Epithelial cell of esophagus (primary cell): Measurements from ENCODE around the gene APOOL.
"Not testable (repeated sequence)": the region's sequence is repeated elsewhere in the genome, so short reads cannot be mapped to it uniquely, and the experiment has no call there.

ENCODE experiments used
- DNase-seq: peaks from one replicate; pipeline ENCODE4 v3.0.0; 2010; ENCODE audit warnings: low read depth
- H3K4me3 ChIP-seq: 2 replicates; pipeline ENCODE4 v1.5.1; 2011; ENCODE audit warnings: mild to moderate bottlenecking, low read length, control low read depth
- TF ChIP-seq, protein P1 (sequence below): IDR thresholded peaks from 2 replicates; pipeline ENCODE4 v1.5.1; 2011; ENCODE audit warnings: low read depth, mild to moderate bottlenecking, low read length, control low read depth, inconsistent platforms; ENCODE audit not compliant: insufficient read depth; ENCODE audit errors: missing control alignments

APOOL gene, protein sequence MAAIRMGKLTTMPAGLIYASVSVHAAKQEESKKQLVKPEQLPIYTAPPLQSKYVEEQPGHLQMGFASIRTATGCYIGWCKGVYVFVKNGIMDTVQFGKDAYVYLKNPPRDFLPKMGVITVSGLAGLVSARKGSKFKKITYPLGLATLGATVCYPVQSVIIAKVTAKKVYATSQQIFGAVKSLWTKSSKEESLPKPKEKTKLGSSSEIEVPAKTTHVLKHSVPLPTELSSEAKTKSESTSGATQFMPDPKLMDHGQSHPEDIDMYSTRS

GRCh38 chrX:85003655-85004244, at the start of gene APOOL:
Gene APOOL, plus strand, starts transcription at chrX:85003877. Its CDS starts 36 bp downstream, at chrX:85003913.
- peak within 1 kb of the TSS; percentile 69 for H3K4me3 ChIP-seq
- DNase-seq, result peak; percentile 91
- TF ChIP-seq, protein P1, sequence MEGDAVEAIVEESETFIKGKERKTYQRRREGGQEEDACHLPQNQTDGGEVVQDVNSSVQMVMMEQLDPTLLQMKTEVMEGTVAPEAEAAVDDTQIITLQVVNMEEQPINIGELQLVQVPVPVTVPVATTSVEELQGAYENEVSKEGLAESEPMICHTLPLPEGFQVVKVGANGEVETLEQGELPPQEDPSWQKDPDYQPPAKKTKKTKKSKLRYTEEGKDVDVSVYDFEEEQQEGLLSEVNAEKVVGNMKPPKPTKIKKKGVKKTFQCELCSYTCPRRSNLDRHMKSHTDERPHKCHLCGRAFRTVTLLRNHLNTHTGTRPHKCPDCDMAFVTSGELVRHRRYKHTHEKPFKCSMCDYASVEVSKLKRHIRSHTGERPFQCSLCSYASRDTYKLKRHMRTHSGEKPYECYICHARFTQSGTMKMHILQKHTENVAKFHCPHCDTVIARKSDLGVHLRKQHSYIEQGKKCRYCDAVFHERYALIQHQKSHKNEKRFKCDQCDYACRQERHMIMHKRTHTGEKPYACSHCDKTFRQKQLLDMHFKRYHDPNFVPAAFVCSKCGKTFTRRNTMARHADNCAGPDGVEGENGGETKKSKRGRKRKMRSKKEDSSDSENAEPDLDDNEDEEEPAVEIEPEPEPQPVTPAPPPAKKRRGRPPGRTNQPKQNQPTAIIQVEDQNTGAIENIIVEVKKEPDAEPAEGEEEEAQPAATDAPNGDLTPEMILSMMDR, result no peak

DNA sequence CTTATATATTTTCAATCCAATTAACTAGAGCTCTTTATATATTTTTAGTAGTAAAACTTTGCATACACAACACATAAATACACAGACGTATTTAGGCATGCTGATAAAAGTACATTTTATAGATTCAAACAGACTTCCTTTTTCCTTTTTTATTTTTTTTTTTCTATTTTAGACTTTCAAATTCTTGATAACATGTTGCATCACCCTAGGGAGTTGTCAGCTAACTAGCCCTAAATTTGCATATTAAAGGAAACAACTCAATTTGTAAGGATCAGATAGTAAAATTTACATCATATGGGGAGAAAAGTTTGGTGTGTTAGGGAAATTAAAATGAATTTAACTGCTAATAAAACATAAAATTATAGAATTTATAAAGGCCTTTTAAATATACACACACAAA, 47.4 kb upstream of the APOOL start:
- TF ChIP-seq, protein P1, result no peak
- DNase-seq, result no peak

GRCh38 chrX:84974803-84975202, 28.9 kb upstream of the APOOL start:
- TF ChIP-seq, protein P1, result no peak
- no peak for DNase-seq
- no peak overlapping the region for H3K4me3 ChIP-seq

More for the DNA sequence above, 47.4 kb upstream of the APOOL start:
- H3K4me3 ChIP-seq, result no peak overlapping the region

GRCh38 chrX:84991739-84992138, 11.9 kb upstream of the APOOL start:
- DNase-seq, result not testable (repeated sequence)

DNA sequence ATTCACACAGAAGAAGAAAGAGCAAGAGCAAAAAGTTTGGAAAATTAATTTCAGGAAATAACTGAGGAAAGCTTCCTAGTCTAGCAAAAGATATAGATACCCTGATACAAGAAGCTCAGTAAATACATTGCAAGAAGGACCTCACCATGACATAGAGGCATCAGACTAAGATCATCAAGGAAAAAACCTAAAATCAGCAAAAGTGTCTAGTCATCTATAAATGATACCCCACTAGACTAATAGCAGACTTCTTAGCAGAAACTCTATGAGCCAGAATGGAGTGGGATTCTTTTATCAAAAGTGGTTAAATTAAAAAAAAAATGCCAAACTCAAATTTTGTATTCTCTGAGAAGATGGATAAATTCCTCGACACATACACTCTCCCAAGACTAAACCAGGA, 10.5 kb upstream of the APOOL start:
- H3K4me3 ChIP-seq, result no peak overlapping the region
- TF ChIP-seq, protein P1, result no peak
- DNase-seq, result no peak

More at GRCh38 chrX:84991739-84992138, 11.9 kb upstream of the APOOL start:
- not testable (repeated sequence) for H3K4me3 ChIP-seq

GRCh38 chrX:85001344-85001743, 2.3 kb upstream of the APOOL start:
- DNase-seq, result no peak
- no peak overlapping the region for H3K4me3 ChIP-seq
- TF ChIP-seq, protein P1, result no peak

DNA sequence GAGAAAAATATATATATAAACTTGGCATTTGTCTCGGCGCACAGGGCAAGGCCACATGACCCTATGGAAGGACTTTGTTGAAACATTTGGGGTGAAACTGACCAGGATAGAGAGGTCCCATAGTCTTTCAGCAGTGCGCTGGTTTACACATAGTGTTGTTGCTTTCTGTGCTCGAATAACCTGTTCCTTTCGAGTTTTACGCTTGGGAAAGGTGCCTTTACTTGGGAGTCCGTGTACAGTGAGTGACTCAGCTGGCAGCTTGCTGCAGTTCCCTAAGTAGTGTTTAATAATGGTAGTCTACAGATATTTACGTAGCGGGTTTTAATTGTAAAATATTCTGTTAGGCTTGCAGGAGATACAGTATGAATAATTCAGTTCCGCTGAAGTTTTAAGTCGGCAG, 578 bp downstream of the APOOL start:
- TF ChIP-seq, protein P1, result no peak
- H3K4me3 ChIP-seq, result peak overlapping the region; percentile 69
- DNase-seq, result peak; percentile 64
